Spleen (tissue), 7 donors: ENCODE results near the gene CPN2.

ENCODE experiments used
- CTCF ChIP-seq, 11 experiments: fragments of 200-600 bp in 7 of 11; fragments of 450-650 bp in 4 of 11; sonication (generic) in 4 of 11; IDR thresholded peaks in 8 of 11; conservative IDR thresholded peaks in 3 of 11; 1 replicate in 7 of 11; 2 replicates in 4 of 11; pipeline versions ENCODE4 v1.4.0 to v1.8.0; 2016 to 2021; ENCODE audit warnings: antibody characterized with exemption in 11 of 11, inconsistent platforms in 4 of 11, mild to moderate bottlenecking in 1 of 11
- POLR2A ChIP-seq, 3 donors: fragments of 450-650 bp; IDR thresholded peaks; one replicate each; pipeline ENCODE4 v1.5.1; 2017; ENCODE audit warnings: antibody characterized with exemption in 3 of 3, mild to moderate bottlenecking in 1 of 3
- POLR2AphosphoS5 ChIP-seq, 3 donors: sonication (generic); formaldehyde crosslinking; IDR thresholded peaks; one replicate each; pipeline ENCODE4 v1.5.1; 2017; ENCODE audit warnings: antibody characterized with exemption in 3 of 3
- donor health status: DM: no; HTN: no; CAD: no; lungs with moderate emphysema.
- donor health status: DM: no; HTN: no; CAD: no.
- donor health status: DM: no; HTN: no; CAD: no.

GRCh38 chr3:194373028-194373427 is 21.9 kb upstream of the CPN2 start:
- TF ChIP-seq CTCF (IDR thresholded peaks at IDR 0.05 in 8 of 11, conservative IDR thresholded peaks at IDR 0.05 in 3 of 11) (no peak), POLR2AphosphoS5 (IDR thresholded peaks at IDR 0.05) (no peak), POLR2A (IDR thresholded peaks at IDR 0.05) (no peak)
